Osteoblast (primary cell): ENCODE results near the gene CHST15. TPM values are rescaled to one million over a fixed set of nuclear protein-coding genes. Genes with fewer than 3 reads are reported as not detected.

ENCODE experiments used
- DNase-seq: peaks from one replicate; pipeline ENCODE4 v3.0.0; 2011; ENCODE audit warnings: low spot score, mixed read lengths; ENCODE audit not compliant: insufficient read length; ENCODE audit errors: missing footprints
- H2AFZ ChIP-seq: 2 replicates; pipeline ENCODE4 v1.6.0; 2011; ENCODE audit warnings: mild to moderate bottlenecking, low read length
- H3K27ac ChIP-seq: 2 replicates; pipeline ENCODE4 v1.5.1; 2011; ENCODE audit warnings: mild to moderate bottlenecking, low read depth, low read length, moderate library complexity
- H3K27me3 ChIP-seq: 2 replicates; pipeline ENCODE4 v1.6.0; 2012; ENCODE audit warnings: mild to moderate bottlenecking, control low read depth, inconsistent platforms, low read length, moderate library complexity; ENCODE audit not compliant: insufficient read depth
- H3K36me3 ChIP-seq: 2 replicates; pipeline ENCODE4 v1.5.1; 2011; ENCODE audit warnings: mild to moderate bottlenecking, low read length, control low read depth, moderate library complexity; ENCODE audit not compliant: insufficient read depth
- H3K4me1 ChIP-seq: 2 replicates; pipeline ENCODE4 v1.5.1; 2011; ENCODE audit warnings: mild to moderate bottlenecking, low read length, control low read depth, moderate library complexity; ENCODE audit not compliant: insufficient read depth
- H3K4me2 ChIP-seq: 2 replicates; pipeline ENCODE4 v1.6.0; 2011; ENCODE audit warnings: mild to moderate bottlenecking, low read length; ENCODE audit not compliant: insufficient read depth
- H3K4me3 ChIP-seq: fragments of 200-600 bp; sonication (generic); 3 replicates; pipeline ENCODE4 v1.5.1; 2012; ENCODE audit warnings: mild to moderate bottlenecking, low read length, inconsistent platforms; ENCODE audit not compliant: insufficient read depth
- H3K79me2 ChIP-seq: 2 replicates; pipeline ENCODE4 v1.6.0; 2012; ENCODE audit warnings: mild to moderate bottlenecking, low read length, control low read depth, inconsistent platforms; ENCODE audit not compliant: insufficient read depth
- H3K9me3 ChIP-seq: 2 replicates; pipeline ENCODE4 v1.5.1; 2011; ENCODE audit warnings: low read depth, low read length, control low read depth
- H4K20me1 ChIP-seq: 2 replicates; pipeline ENCODE4 v1.6.0; 2012; ENCODE audit warnings: mild to moderate bottlenecking, low read length, control low read depth; ENCODE audit not compliant: insufficient read depth
- total RNA-seq: library from RNA; depleted of rRNA; stranded (reverse); fragments of >200 nt; gene quantifications from 2 replicates; pipeline ENCODE4 v1.2.3, GENCODE V29; 2012
- TF ChIP-seq, protein P1 (sequence below): IDR thresholded peaks from 2 replicates; pipeline ENCODE4 v1.5.1; 2011; ENCODE audit warnings: mild to moderate bottlenecking, low read depth, low read length, moderate library complexity; ENCODE audit errors: extremely low read depth

Gene CHST15
- total RNA-seq, 1 donor: 22.8 TPM

- TF ChIP-seq, protein P1, sequence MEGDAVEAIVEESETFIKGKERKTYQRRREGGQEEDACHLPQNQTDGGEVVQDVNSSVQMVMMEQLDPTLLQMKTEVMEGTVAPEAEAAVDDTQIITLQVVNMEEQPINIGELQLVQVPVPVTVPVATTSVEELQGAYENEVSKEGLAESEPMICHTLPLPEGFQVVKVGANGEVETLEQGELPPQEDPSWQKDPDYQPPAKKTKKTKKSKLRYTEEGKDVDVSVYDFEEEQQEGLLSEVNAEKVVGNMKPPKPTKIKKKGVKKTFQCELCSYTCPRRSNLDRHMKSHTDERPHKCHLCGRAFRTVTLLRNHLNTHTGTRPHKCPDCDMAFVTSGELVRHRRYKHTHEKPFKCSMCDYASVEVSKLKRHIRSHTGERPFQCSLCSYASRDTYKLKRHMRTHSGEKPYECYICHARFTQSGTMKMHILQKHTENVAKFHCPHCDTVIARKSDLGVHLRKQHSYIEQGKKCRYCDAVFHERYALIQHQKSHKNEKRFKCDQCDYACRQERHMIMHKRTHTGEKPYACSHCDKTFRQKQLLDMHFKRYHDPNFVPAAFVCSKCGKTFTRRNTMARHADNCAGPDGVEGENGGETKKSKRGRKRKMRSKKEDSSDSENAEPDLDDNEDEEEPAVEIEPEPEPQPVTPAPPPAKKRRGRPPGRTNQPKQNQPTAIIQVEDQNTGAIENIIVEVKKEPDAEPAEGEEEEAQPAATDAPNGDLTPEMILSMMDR: no peak
- Histone ChIP-seq H3K9me3 (no peaks in the 10 kb centered on the region), H3K4me1 (peaks cover 43% of the 10 kb centered on the region), H3K79me2 (no peaks in the 10 kb centered on the region), H4K20me1 (no peaks in the 10 kb centered on the region), H3K36me3 (no peaks in the 10 kb centered on the region), H3K27ac (peak overlapping the region; percentile 72), H3K4me2 (peak overlapping the region; percentile 77), H2AFZ (peak overlapping the region; percentile 58), H3K27me3 (peaks cover 33% of the 10 kb centered on the region), H3K4me3 (peak overlapping the region; percentile 49)
- no peak for DNase-seq
These were observed 98.3 kb downstream of the CHST15 start for GRCh38 chr10:123995082-123995460.

DNA sequence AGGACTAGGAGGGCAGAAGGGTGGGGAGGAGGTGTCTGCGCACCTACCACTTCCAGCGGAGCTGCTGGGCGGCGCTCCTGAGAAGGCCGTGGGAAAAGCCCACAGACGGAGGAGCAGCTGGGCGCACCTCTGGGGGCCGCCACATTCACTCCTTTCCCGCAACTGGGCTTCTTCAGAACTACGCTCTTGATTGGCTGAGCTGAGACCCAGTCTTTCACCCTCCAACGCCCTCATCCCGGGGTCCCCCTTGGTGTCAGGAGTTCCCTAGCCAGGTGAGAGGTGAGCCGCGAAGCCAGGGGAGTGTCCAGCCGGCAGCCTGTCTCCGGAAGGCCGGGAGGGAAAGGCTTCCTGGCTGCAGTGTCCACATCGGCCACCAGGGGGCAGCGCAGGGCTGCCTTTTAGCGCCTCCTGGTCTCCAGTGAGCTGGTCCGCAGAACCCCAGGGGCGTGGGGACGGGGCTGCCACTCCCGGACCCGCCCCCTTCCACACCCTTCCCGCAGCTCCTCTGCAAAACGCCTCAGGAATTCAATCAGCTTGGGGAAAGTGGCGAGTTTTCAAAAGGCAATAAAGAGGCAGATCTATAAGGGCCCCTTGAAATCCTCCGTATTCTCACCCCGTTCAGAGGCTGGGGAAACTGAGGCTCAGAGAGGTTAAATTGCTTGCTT, 98.8 kb downstream of the CHST15 start:
- peak overlapping the region; percentile 77 for H3K4me2 ChIP-seq

GRCh38 chr10:123993534-123994416, 99.6 kb downstream of the CHST15 start:
- no peaks in the 10 kb centered on the region for H4K20me1 ChIP-seq
- no peaks in the 10 kb centered on the region for H3K79me2 ChIP-seq
- H3K4me2 ChIP-seq: peak overlapping the region; percentile 77
- H3K27me3 ChIP-seq: peaks cover 40% of the 10 kb centered on the region
- H3K36me3 ChIP-seq: no peaks in the 10 kb centered on the region
- no peak overlapping the region for H3K4me3 ChIP-seq
- H2AFZ ChIP-seq: peak overlapping the region; percentile 75
- TF ChIP-seq, protein P1: no peak
- no peaks in the 10 kb centered on the region for H3K9me3 ChIP-seq
- H3K27ac ChIP-seq: no peak overlapping the region
- peak; percentile 73 for DNase-seq
- peaks cover 41% of the 10 kb centered on the region for H3K4me1 ChIP-seq

More for the DNA sequence above, 98.8 kb downstream of the CHST15 start:
- Histone ChIP-seq H3K9me3 (no peaks in the 10 kb centered on the region), H3K4me1 (peaks cover 41% of the 10 kb centered on the region), H4K20me1 (no peaks in the 10 kb centered on the region), H3K27me3 (peaks cover 38% of the 10 kb centered on the region), H2AFZ (peak overlapping the region; percentile 75), H3K79me2 (no peaks in the 10 kb centered on the region), H3K27ac (peak overlapping the region; percentile 72), H3K36me3 (no peaks in the 10 kb centered on the region), H3K4me3 (peak overlapping the region; percentile 49)
- TF ChIP-seq, protein P1: peak; percentile 94
- peak; percentile 99 for DNase-seq
